ENCODE measurements around the gene LTBP3. TPM values are rescaled to one million over a fixed set of nuclear protein-coding genes. Genes with fewer than 3 reads are reported as not detected.
"Not testable (repeated sequence)": the region's sequence is repeated elsewhere in the genome, so short reads cannot be mapped to it uniquely, and the experiment has no call there.

The LTBP3 gene
- total RNA-seq, 1 donor from 2014 or later: 23.0 TPM

GRCh38 chr11:65572356-65573051 lies 14.3 kb upstream of the LTBP3 start, which contains the start of gene FAM89B:
Gene FAM89B, plus strand, starts transcription at chr11:65572538. Its CDS starts 132 bp downstream, at chr11:65572670.
- peak; percentile 82 to 85 for DNase-seq (ENCODE audit: low read depth in 2 of 2)

GRCh38 chr11:65571940-65572339 lies 13.8 kb upstream of the LTBP3 start:
- DNase-seq (ENCODE audit: low read depth in 2 of 2): peak; percentile 67 to 81

- no peak for DNase-seq (ENCODE audit: low read depth in 2 of 2)
Observed at GRCh38 chr11:65571420-65571819, 13.3 kb upstream of the LTBP3 start.

- peak; percentile 99 to 100 for DNase-seq (ENCODE audit: low read depth in 2 of 2)
Observed at GRCh38 chr11:65569973-65570918, 12.1 kb upstream of the LTBP3 start, which contains the start of gene ZNRD2. Gene ZNRD2, plus strand, starts transcription at chr11:65570477. Its CDS starts 15 bp downstream, at chr11:65570492.

- DNase-seq (ENCODE audit: low read depth in 2 of 2): no peak
Observed at GRCh38 chr11:65569164-65569972, 11.2 kb upstream of the LTBP3 start.

GRCh38 chr11:65565624-65566453 lies 7.7 kb upstream of the LTBP3 start:
- DNase-seq (ENCODE audit: low read depth in 2 of 2): peak; percentile 52 to 64

GRCh38 chr11:65564879-65565559 lies 6.9 kb upstream of the LTBP3 start:
- not testable (repeated sequence) for DNase-seq (ENCODE audit: low read depth in 2 of 2)

- DNase-seq (ENCODE audit: low read depth in 2 of 2): no peak
Observed at GRCh38 chr11:65563601-65564000, 5.4 kb upstream of the LTBP3 start.

GRCh38 chr11:65562788-65563187 lies 4.6 kb upstream of the LTBP3 start:
- DNase-seq (ENCODE audit: low read depth in 2 of 2): no peak

- no peak for DNase-seq (ENCODE audit: low read depth in 2 of 2)
Observed at GRCh38 chr11:65562020-65562419, 3.9 kb upstream of the LTBP3 start.

- peak in 1 of 2 donors; percentile 86 for DNase-seq (ENCODE audit: low read depth in 2 of 2)
Observed at GRCh38 chr11:65560555-65561418, 2.6 kb upstream of the LTBP3 start.

GRCh38 chr11:65559951-65560537 lies 1.9 kb upstream of the LTBP3 start:
- DNase-seq (ENCODE audit: low read depth in 2 of 2): peak; percentile 73 to 84

- peak; percentile 31 to 63 for DNase-seq (ENCODE audit: low read depth in 2 of 2)
Observed at GRCh38 chr11:65559535-65559934, 1.4 kb upstream of the LTBP3 start.

GRCh38 chr11:65558930-65559509 lies 861 bp upstream of the LTBP3 start:
- DNase-seq (ENCODE audit: low read depth in 2 of 2): peak in 1 of 2 donors; percentile 35

GRCh38 chr11:65557280-65558001 lies 718 bp downstream of the LTBP3 start:
- DNase-seq (ENCODE audit: low read depth in 2 of 2): no peak

GRCh38 chr11:65556470-65557279 lies 1.5 kb downstream of the LTBP3 start:
- DNase-seq (ENCODE audit: low read depth in 2 of 2): no peak

All from lung microvascular endothelial cell (primary cell).